IMR-90 (cell line): Measurements from ENCODE around the gene MAP3K13.

Source experiments
- BHLHE40 ChIP-seq: fragments of 150-350 bp; IDR thresholded peaks from 2 replicates; pipeline ENCODE4 v1.6.1; 2016; ENCODE audit warnings: mild to moderate bottlenecking, low read depth, low read length
- FOS ChIP-seq: fragments of 150-350 bp; IDR thresholded peaks from 2 replicates; pipeline ENCODE4 v1.6.1; 2016; ENCODE audit warnings: low read depth, low read length
- MAZ ChIP-seq: IDR thresholded peaks from 2 replicates; pipeline ENCODE4 v1.6.1; 2012; ENCODE audit warnings: low read depth, mild to moderate bottlenecking, low read length, improper control_type of control experiment, moderate library complexity, borderline replicate concordance
- MXI1 ChIP-seq: IDR thresholded peaks from 2 replicates; pipeline ENCODE4 v1.6.1; 2012; ENCODE audit warnings: low read depth, mild to moderate bottlenecking, low read length, moderate library complexity, borderline replicate concordance
- NFE2L2 ChIP-seq: fragments of 150-350 bp; IDR thresholded peaks from 2 replicates; pipeline ENCODE4 v1.6.1; 2016; ENCODE audit warnings: low read depth, mild to moderate bottlenecking, low read length
- POLR2A ChIP-seq: IDR thresholded peaks from 2 replicates; pipeline ENCODE4 v1.6.1; 2012; ENCODE audit warnings: mild to moderate bottlenecking, low read depth, low read length
- RAD21 ChIP-seq: IDR thresholded peaks from 2 replicates; pipeline ENCODE4 v1.6.1; 2012; ENCODE audit warnings: low read length, improper control_type of control experiment
- SMC3 ChIP-seq: fragments of 150-350 bp; IDR thresholded peaks from 2 replicates; pipeline ENCODE4 v1.6.1; 2016; ENCODE audit warnings: low read depth, mild to moderate bottlenecking, antibody characterized with exemption, low read length, moderate library complexity
- TF ChIP-seq, protein P1 (sequence below): conservative IDR thresholded peaks from 2 replicates; pipeline ENCODE4 v1.5.1; 2012; ENCODE audit warnings: mild to moderate bottlenecking, low read depth, low read length, improper control_type of control experiment
- TF ChIP-seq, protein P2 (sequence below): fragments of 150-350 bp; IDR thresholded peaks from 2 replicates; pipeline ENCODE4 v1.6.1; 2017; ENCODE audit warnings: mild to moderate bottlenecking, antibody characterized with exemption, low read length, low read depth

DNA sequence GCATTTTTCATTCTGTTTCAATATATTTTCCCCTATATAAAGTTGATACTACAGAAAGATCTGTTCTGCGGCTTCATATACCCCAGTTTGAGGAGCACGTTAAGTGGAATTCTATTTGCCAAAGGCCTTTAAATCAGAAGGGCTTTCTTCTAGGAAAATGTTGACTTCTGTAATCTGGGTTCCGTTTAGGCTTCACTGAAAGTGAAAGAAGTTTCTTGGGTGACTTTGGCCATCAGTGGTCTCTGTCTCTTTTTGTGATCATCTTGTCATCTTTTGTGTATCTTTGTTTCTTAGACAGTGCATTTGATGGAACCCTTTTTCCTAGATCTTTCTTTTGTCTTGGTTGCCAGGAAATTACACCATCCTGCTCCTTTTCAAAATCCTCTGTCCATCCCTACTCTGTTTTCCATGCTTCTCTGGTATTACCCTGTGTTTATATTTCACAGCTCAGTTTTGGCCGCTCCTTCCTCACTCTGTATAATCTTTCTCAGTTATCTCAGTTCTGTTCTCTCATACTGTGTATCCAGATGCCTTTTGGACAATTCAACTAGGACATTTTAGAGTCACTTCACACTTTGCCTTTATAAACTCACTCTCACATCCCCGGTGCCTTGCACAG is 40.7 kb upstream of the MAP3K13 start:
- TF ChIP-seq, protein P1, sequence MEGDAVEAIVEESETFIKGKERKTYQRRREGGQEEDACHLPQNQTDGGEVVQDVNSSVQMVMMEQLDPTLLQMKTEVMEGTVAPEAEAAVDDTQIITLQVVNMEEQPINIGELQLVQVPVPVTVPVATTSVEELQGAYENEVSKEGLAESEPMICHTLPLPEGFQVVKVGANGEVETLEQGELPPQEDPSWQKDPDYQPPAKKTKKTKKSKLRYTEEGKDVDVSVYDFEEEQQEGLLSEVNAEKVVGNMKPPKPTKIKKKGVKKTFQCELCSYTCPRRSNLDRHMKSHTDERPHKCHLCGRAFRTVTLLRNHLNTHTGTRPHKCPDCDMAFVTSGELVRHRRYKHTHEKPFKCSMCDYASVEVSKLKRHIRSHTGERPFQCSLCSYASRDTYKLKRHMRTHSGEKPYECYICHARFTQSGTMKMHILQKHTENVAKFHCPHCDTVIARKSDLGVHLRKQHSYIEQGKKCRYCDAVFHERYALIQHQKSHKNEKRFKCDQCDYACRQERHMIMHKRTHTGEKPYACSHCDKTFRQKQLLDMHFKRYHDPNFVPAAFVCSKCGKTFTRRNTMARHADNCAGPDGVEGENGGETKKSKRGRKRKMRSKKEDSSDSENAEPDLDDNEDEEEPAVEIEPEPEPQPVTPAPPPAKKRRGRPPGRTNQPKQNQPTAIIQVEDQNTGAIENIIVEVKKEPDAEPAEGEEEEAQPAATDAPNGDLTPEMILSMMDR, result no peak
- TF ChIP-seq MAZ (no peak), BHLHE40 (no peak), SMC3 (no peak), RAD21 (no peak), FOS (no peak), POLR2A (no peak), NFE2L2 (no peak), MXI1 (no peak)
- TF ChIP-seq, protein P2, sequence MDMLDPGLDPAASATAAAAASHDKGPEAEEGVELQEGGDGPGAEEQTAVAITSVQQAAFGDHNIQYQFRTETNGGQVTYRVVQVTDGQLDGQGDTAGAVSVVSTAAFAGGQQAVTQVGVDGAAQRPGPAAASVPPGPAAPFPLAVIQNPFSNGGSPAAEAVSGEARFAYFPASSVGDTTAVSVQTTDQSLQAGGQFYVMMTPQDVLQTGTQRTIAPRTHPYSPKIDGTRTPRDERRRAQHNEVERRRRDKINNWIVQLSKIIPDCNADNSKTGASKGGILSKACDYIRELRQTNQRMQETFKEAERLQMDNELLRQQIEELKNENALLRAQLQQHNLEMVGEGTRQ, result no peak
